Hepatic stellate cell (primary cell): Measurements from ENCODE around the gene PKIG.
"Not testable (repeated sequence)": the region's sequence is repeated elsewhere in the genome, so short reads cannot be mapped to it uniquely, and the experiment has no call there.

Experiments used
- DNase-seq: peaks from one replicate; pipeline ENCODE4 v3.0.0; 2011; ENCODE audit warnings: low spot score

The PKIG gene

DNA sequence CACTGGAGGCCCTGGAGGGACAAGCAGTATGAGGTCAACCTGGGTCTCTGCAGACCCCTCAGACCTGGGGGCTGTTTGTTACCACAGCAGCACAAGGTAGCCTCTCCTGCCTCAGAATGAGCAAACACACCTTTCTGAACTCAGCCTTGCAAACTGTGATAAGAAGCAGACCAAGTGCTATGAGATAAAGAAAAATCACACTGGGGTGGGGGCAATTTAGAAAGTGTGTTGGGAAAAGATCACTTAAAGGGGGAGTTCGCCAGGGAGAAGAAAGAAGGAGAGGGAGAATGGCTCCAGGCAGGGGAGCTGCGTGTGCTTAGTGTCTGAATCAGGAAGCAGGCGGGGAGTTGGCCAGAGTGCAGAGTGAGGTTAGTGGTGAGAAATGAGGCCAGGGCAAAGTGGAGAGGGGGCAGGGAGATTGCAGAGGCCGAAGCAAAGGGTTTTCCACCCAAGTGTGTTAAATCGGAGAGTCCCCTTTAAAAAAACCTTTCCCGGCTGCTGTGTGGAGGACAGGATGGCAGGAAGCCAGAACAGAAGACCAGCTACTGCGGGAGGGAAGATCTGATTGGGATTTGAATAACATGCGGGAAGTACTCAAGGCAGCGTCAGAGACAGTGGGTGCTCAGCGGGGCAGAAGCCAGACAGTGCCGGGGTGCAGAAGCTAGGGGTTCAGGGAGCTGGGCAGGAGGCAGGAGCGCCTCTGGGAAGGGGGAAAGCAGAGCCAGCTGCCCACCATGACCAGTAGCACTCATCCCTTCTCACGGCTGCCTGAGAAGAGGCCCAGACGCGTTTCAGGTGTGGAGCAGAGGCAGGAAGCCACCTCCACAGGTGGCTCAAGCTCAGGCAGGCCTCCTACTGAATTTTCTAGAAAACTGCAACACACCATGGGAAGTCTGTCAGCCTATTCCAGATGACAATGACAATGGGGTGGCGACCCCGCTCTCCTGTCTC lies 60.1 kb downstream of the PKIG start:
- peak; percentile 80 for DNase-seq

- DNase-seq: no peak
Observed at GRCh38 chr20:44643154-44643519, 60.8 kb downstream of the PKIG start.

DNA sequence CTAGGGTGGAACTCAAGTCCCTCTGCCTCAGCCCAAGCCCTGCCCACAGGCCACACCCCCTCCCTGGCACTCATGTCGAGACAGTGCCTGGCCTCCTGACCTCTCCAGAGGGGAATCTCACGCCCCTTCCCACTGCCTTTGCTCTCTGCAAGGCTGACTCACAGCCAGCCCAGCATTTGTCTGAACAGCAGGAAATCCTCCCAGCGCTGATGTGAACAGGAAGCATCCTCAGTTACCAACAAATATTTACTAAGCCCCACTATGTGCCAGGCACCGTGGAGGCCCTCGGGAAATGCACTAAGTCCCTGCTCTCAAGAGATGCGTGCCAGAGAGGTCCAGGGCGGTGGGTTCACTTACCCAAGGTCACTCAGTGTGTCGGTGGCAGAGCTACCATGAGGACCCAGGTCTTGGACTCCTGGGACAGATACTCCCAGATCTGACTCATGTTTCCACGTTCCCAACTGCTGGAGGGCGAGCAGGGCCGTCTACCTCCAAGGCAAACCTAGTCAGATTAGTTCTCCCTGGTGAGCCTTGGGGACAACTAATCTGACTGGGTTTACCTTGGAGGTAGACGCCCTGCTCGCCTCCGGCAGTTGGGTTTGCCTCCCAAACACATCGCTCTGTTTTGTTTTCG lies 61.3 kb downstream of the PKIG start:
- DNase-seq: peak; percentile 66

DNA sequence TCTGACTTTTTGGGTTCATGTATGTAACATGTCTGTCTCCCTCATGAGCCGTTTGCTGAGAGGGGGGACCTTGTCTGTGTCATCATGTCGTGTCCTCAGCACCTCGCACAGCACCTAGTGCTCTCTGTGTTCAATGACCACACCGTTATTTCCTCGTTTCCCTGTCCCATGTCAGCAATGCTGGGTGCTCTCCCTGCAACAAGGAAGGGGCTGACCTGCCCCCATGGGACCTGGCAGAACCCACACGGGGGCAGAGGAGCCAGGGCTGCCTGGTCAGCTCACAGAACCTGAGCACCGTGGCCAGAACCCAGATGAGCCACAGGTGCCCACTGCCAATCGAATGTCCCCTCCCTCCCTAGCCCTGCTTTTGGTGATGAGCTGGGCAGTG lies 61.8 kb downstream of the PKIG start:
- DNase-seq: no peak

DNA sequence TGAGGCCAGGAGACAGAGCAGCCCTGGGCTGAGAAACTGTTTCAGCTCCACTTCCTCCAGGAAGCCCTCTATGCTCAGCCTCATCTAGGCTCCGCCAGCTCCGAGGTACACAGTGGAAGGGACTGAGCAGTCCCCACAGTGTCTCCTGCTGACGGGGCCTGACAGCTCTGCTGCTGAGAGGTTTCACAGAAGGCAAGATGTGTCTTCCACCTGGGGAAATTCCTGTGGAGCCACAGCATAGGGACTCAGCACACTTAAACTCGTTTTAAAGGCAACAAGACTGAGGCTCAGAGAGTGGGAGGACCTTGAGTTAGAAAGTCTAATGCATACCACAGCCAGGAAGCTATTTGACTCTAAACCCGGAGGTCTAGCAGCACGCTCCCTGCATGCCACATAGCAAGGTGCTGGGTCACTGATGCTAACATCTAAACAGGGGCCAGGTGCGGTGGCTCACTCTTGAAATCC lies 62.3 kb downstream of the PKIG start:
- no peak for DNase-seq

DNA sequence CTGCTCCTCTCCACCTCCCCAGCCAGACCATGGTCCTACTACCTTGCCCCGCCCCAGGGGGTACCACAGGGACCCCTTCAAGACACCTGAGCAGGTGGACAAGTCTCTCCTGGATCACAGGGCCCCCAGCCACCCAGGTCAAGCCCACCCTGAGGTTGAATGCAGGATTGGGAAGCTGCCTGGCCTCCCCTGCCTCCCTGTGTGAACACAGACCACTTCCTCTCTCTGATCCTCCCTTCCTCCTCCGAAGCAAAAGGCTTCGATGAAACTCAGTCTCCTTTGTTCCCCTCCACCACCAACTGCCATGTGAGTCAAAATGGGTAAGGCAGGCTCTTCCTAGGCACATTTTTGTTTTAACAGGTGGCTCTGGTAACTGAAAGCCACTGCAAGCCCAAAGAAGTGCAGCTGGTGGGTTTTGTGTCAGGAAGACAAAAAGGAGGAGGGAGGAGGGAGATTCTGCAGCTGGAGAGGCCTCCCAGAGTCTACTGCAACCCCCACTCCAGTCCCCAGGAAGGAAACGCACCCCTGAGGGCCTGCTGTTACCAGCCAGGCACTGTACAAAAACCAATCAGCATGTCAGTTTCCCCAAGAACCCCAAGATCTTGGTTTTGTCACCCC lies 63.8 kb downstream of the PKIG start:
- DNase-seq: no peak

GRCh38 chr20:44646641-44647274 lies 64.4 kb downstream of the PKIG start:
- peak; percentile 70 for DNase-seq

GRCh38 chr20:44648068-44648467 lies 65.7 kb downstream of the PKIG start:
- no peak for DNase-seq

GRCh38 chr20:44648579-44648978 lies 66.2 kb downstream of the PKIG start:
- DNase-seq: no peak

DNA sequence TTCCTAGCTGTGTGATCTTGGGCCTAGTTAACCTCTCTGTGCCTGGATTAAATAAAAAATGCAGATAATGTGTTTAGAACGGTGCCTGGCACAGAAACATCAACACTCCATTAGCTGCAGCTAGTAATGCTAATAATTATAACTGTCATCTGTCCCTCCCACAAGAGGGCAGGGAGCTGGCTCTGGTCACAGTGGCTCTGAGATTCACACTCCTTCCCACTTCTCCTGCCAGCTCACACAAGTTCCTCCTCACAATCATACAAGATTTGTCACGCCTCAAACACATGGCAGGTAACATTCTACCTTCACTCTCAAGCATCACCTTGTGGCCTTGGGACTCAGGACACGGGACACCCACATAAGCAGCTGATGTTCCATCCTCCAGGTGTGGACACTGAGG lies 66.7 kb downstream of the PKIG start:
- DNase-seq: no peak

GRCh38 chr20:44649976-44650375 lies 67.6 kb downstream of the PKIG start:
- DNase-seq: no peak

GRCh38 chr20:44650771-44651433 lies 68.5 kb downstream of the PKIG start:
- no peak for DNase-seq

DNA sequence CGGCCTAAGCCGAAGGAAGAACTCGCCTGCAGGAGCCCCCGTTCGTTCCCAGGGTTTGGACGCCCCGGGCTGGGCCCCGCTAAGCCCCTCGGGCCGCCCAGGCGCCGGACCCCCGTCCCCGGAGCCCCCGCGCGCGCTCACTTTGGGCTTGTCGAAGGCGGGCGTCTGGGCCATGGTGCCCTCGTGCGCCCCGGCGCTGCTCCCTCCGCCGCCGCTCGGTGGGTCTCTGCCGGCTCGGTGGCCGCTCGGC lies 69.0 kb downstream of the PKIG start:
- DNase-seq: no peak

- DNase-seq: peak; percentile 64
Observed at GRCh38 chr20:44651684-44652423, 69.5 kb downstream of the PKIG start, which contains the start of gene ADA. Gene ADA (minus strand): TSS chr20:44651699. CDS start chr20:44651607, 92 bp downstream.

GRCh38 chr20:44653546-44653945 lies 71.2 kb downstream of the PKIG start:
- DNase-seq: no peak

- not testable (repeated sequence) for DNase-seq
Observed at GRCh38 chr20:44654210-44654609, 71.8 kb downstream of the PKIG start.

DNA sequence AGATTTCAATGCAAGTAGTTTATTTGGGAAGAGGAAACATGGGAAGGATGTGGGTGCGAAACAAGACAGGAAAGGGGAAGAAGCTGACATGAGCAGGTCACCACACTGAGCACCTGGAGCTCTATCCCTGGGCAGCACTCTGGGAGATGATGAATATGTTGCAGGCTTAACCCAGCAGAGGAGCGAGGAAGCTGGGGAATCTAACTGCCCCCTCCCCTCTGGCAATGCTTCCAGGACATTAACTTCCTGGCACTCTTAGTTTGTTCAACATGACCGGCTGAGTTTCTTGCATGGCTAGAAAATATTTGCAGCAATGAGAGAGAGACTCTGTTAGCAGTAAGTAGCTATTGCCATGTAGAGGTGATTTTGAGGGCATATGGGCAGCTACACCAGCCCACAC lies 74.1 kb downstream of the PKIG start:
- DNase-seq: no peak

DNA sequence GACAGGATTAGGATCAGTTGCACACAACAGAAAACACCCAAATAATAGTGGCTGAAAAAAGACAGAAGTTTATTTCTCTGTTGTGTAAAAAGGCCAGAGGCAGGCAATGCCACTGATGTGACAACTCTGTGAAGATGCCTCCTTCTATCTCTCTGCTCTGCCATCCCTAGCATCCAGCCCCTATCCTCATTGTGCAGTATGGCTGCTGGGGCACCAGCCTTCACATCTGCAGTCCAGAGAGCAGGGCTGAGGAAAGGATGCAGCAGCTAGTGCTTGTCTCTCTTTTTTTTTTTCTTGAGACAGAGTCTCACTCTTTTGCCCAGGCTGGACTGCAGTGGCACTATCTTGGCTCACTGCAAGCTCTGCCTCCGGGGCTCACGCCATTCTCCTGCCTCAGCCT lies 75.5 kb downstream of the PKIG start:
- no peak for DNase-seq

DNA sequence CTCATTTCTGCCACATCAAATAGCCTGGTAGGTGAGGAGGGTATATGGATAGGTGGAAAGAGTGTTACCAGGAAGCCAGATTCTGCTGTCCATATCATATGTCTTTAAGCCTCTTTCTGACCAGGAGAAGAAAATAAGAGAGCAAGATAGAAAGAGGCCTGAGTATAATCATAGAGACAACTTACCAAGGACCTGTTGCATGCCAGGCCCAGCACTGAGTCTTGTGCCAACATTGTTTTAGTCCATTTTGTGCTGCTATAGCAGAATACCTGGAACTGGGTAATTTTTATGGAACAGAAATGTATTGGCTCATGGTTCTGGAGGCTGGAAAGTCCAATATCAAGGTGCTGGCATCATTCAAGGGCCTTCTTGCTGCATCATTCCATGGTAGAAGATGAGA lies 76.4 kb downstream of the PKIG start:
- DNase-seq: no peak

DNA sequence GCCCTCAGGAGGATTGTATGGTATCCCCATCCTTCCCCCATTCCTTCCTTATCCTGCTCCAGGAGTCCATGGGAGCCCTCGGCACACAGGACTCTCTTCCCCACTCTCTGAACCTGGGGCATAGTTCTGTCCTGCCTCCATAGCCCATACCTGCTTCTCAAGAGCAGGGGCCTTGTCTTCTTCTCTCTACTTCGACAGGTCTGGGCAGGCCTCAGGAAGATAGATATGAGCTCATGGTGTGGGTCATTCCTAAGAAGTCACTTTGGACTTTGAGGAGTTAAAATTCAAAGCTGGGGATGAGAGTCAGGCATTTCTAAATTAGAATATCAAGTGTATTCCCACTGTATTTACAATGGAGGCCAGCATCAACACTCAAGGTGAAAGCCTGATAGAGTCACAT lies 77.6 kb downstream of the PKIG start:
- DNase-seq: no peak

- no peak for DNase-seq
Observed at GRCh38 chr20:44660581-44660980, 78.2 kb downstream of the PKIG start.
